Suprapubic skin (tissue), 4 donors: ENCODE data around the gene FILIP1L.

Experiments used
- CTCF ChIP-seq, 2 donors: fragments of 200-600 bp in 1 of 2; fragments of 450-650 bp in 1 of 2; sonication (generic) in 1 of 2; IDR thresholded peaks; one replicate each; pipeline ENCODE4 v1.5.1; 2016 to 2019; ENCODE audit warnings: antibody characterized with exemption in 2 of 2, mild to moderate bottlenecking in 1 of 2, moderate library complexity in 1 of 2
- EP300 ChIP-seq: sonication (generic); formaldehyde crosslinking; IDR thresholded peaks from one replicate; pipeline ENCODE4 v1.6.1; 2017; ENCODE audit warnings: antibody characterized with exemption
- POLR2A ChIP-seq, 2 donors: fragments of 450-650 bp; IDR thresholded peaks; one replicate each; pipeline ENCODE4 v1.6.1; 2017; ENCODE audit warnings: antibody characterized with exemption in 2 of 2, mild to moderate bottlenecking in 2 of 2, moderate library complexity in 2 of 2
- POLR2AphosphoS5 ChIP-seq, 3 donors: sonication (generic); formaldehyde crosslinking; IDR thresholded peaks; one replicate each; pipeline ENCODE4 v1.6.1; 2017; ENCODE audit warnings: antibody characterized with exemption in 3 of 3

GRCh38 chr3:99883138-99883461 is 231.2 kb downstream of the FILIP1L start:
- no peak for TF ChIP-seq CTCF (IDR thresholded peaks at IDR 0.05)
- TF ChIP-seq EP300, result no peak
- no peak for TF ChIP-seq POLR2A (IDR thresholded peaks at IDR 0.05)
- TF ChIP-seq POLR2AphosphoS5 (IDR thresholded peaks at IDR 0.05), result no peak
